HepG2 (cell line): ENCODE data around the gene SLC15A3. TPM values are rescaled to one million over a fixed set of nuclear protein-coding genes. Genes with fewer than 3 reads are reported as not detected.

Source experiments
- AFF4 ChIP-seq: sonication (generic); formaldehyde crosslinking; IDR thresholded peaks from 2 replicates; pipeline ENCODE4 v1.4.0; 2020; ENCODE audit warnings: missing genetic modification reagents
- GMEB1 ChIP-seq: sonication (generic); formaldehyde crosslinking; IDR thresholded peaks from 2 replicates; pipeline ENCODE4 v1.5.1; 2020; ENCODE audit warnings: missing genetic modification reagents, mild to moderate bottlenecking, borderline replicate concordance
- MEIS1 ChIP-seq: sonication (generic); formaldehyde crosslinking; IDR thresholded peaks from 2 replicates; pipeline ENCODE4 v1.9.0; 2021; ENCODE audit warnings: mild to moderate bottlenecking, missing genetic modification reagents, moderate library complexity, borderline replicate concordance
- MXI1 ChIP-seq: IDR thresholded peaks from 3 replicates; pipeline ENCODE4 v1.6.1; 2012; ENCODE audit warnings: low read depth, low read length, inconsistent platforms, borderline replicate concordance
- PHF20 ChIP-seq: sonication (generic); formaldehyde crosslinking; IDR thresholded peaks from 2 replicates; pipeline ENCODE4 v1.5.0; 2020; ENCODE audit warnings: mild to moderate bottlenecking, missing genetic modification reagents
- RELA ChIP-seq: sonication (generic); formaldehyde crosslinking; IDR thresholded peaks from 2 replicates; pipeline ENCODE4 v1.4.0; 2020; ENCODE audit warnings: missing genetic modification reagents
- SAFB2 ChIP-seq: sonication (generic); formaldehyde crosslinking; IDR thresholded peaks from 2 replicates; pipeline ENCODE4 v1.5.1; 2020; ENCODE audit warnings: missing genetic modification reagents, low read depth, mild to moderate bottlenecking, borderline replicate concordance
- SOX13 ChIP-seq, 3 experiments: fragments of 450-650 bp in 1 of 3; sonication (generic) in 1 of 3; formaldehyde crosslinking in 1 of 3; IDR thresholded peaks in 2 of 3; conservative IDR thresholded peaks in 1 of 3; 2 replicates each; pipeline versions ENCODE4 v1.5.0 to v1.6.1; 2016 to 2020; ENCODE audit warnings: antibody characterized with exemption in 1 of 3, mild to moderate bottlenecking in 1 of 3, missing compliant biosample characterization in 1 of 3, missing genetic modification reagents in 1 of 3, moderate library complexity in 1 of 3
- YY1 ChIP-seq: IDR thresholded peaks from 2 replicates; pipeline ENCODE4 v1.6.1; 2011; ENCODE audit warnings: low read length, low read depth, moderate library complexity, mild to moderate bottlenecking; ENCODE audit not compliant: insufficient read depth, insufficient replicate concordance
- ZNF362 ChIP-seq: sonication (generic); formaldehyde crosslinking; IDR thresholded peaks from 2 replicates; pipeline ENCODE4 v1.4.0; 2020; ENCODE audit warnings: missing genetic modification reagents, mild to moderate bottlenecking, borderline replicate concordance
- ZNF646 ChIP-seq: sonication (generic); formaldehyde crosslinking; IDR thresholded peaks from 2 replicates; pipeline ENCODE4 v1.9.0; 2021; ENCODE audit warnings: mild to moderate bottlenecking, missing genetic modification reagents
- ZNF670 ChIP-seq: sonication (generic); formaldehyde crosslinking; IDR thresholded peaks from 2 replicates; pipeline ENCODE4 v1.8.0; 2022; ENCODE audit warnings: mild to moderate bottlenecking, missing genetic modification reagents, borderline replicate concordance
- ZNF749 ChIP-seq: sonication (generic); formaldehyde crosslinking; IDR thresholded peaks from 2 replicates; pipeline ENCODE4 v1.8.0; 2022; ENCODE audit warnings: mild to moderate bottlenecking, missing genetic modification reagents, moderate library complexity, borderline replicate concordance
- polyA plus RNA-seq, 8 experiments: library from polyadenylated mRNA; depleted of rRNA in 3 of 8; stranded (reverse) in 7 of 8; unstranded in 1 of 8; fragments of >200 nt; fragmentation: Illumina TruSeq in 4 of 8; extraction: Trizol in 4 of 8; gene quantifications; 2 replicates each; pipeline versions ENCODE4 v1.2.1 to v1.2.3, GENCODE V29; 2011 to 2016; ENCODE audit warnings: low read depth in 4 of 8, missing spikeins in 1 of 8, mixed read lengths in 1 of 8; ENCODE audit not compliant: insufficient read depth in 1 of 8
- total RNA-seq, 5 experiments: library from RNA; depleted of rRNA; stranded (reverse); fragments of >200 nt; fragmentation: Illumina TruSeq; extraction: Trizol; gene quantifications; 2 replicates each; pipeline ENCODE4 v1.2.3, GENCODE V29; 2016; ENCODE audit warnings: low read depth in 1 of 5

SLC15A3 gene
- total and polyA plus RNA-seq, 2 of the 13 experiments (the other 11 are each of a cell fraction or from before 2014, with no cell fraction given), result 0.45 to 0.77 TPM

GRCh38 chr11:60913793-60914632, 38.0 kb downstream of the SLC15A3 start, which contains the start of gene TMEM109 (continued):
- no peak for TF ChIP-seq SAFB2
- TF ChIP-seq SOX13 (IDR thresholded peaks at IDR 0.05), result no peak
- TF ChIP-seq SOX13 (CRISPR knock-in tag; conservative IDR thresholded peaks at IDR 0.05 in 1 of 2, IDR thresholded peaks at IDR 0.05 in 1 of 2), result no peak
- TF ChIP-seq ZNF646 (CRISPR knock-in tag), result no peak
- TF ChIP-seq YY1, result no peak
- peak; percentile 33; the same call in 1 of the 2 replicates for TF ChIP-seq PHF20 (CRISPR knock-in tag)
- TF ChIP-seq ZNF362 (CRISPR knock-in tag), result no peak
- no peak; the same call in 1 of the 2 replicates for TF ChIP-seq ZNF670 (CRISPR knock-in tag)
- TF ChIP-seq ZNF749, result no peak
- no peak for TF ChIP-seq MXI1
- TF ChIP-seq RELA (CRISPR knock-in tag), result no peak
- 0 out of 2 replicates have a peak, but pooled peaks have one; percentile 48 for TF ChIP-seq GMEB1 (CRISPR knock-in tag)
- no peak for TF ChIP-seq MEIS1 (CRISPR knock-in tag)
- TF ChIP-seq AFF4 (CRISPR knock-in tag), result no peak
